Tibial artery (tissue), 4 donors: ENCODE measurements around the gene HSBP1L1.

Source experiments
- DNase-seq, 2 donors: peaks; one replicate each; pipeline ENCODE4 v3.0.0-alpha.2; 2019
- H3K27ac ChIP-seq, 2 donors: fragments of 200-600 bp; sonication (generic) in 1 of 2; 1 replicate in 1 of 2; 2 replicates in 1 of 2; pipeline ENCODE4 v1.5.1; 2018 to 2019; ENCODE audit warnings: mild to moderate bottlenecking in 1 of 2
- H3K27me3 ChIP-seq, 2 donors: fragments of 200-600 bp; sonication (generic) in 1 of 2; one replicate each; pipeline versions ENCODE4 v1.5.1 to v1.6.0; 2016 to 2019
- H3K36me3 ChIP-seq, 3 donors: fragments of 200-600 bp; sonication (generic) in 2 of 3; one replicate each; pipeline ENCODE4 v1.5.1; 2016 to 2019; ENCODE audit warnings: mild to moderate bottlenecking in 2 of 3
- H3K4me1 ChIP-seq, 4 donors: fragments of 200-600 bp; sonication (generic) in 2 of 4; 1 replicate in 3 of 4; 2 replicates in 1 of 4; pipeline ENCODE4 v1.5.1; 2016 to 2019
- H3K4me3 ChIP-seq, 2 donors: fragments of 200-600 bp; sonication (generic) in 1 of 2; 1 replicate in 1 of 2; 2 replicates in 1 of 2; pipeline ENCODE4 v1.5.1; 2018 to 2019; ENCODE audit warnings: mild to moderate bottlenecking in 2 of 2
- H3K9me3 ChIP-seq, 3 donors: fragments of 200-600 bp; sonication (generic) in 1 of 3; one replicate each; pipeline ENCODE4 v1.5.1; 2016 to 2019
- CTCF ChIP-seq, 2 experiments: fragments of 200-600 bp in 1 of 2; fragments of 450-650 bp in 1 of 2; IDR thresholded peaks; one replicate each; pipeline ENCODE4 v1.5.1; 2017 to 2019; ENCODE audit warnings: antibody characterized with exemption in 2 of 2, mild to moderate bottlenecking in 1 of 2, moderate library complexity in 1 of 2
- intact Hi-C: fragments of 100-400 bp; cut with DNase I; formaldehyde crosslinking; loops from one replicate; pipeline ENCODE4 v1.15.0; 2023; ENCODE audit warnings: low total_unique reads

HSBP1L1 gene

GRCh38 chr18:79927607-79928562, 36.6 kb upstream of the HSBP1L1 start:
- peaks cover 0 to 34% (median 28%) of the 10 kb centered on the region in 3 donors for H3K9me3 ChIP-seq
- peaks cover 40 to 71% (median 48%) of the 10 kb centered on the region in 3 donors for H3K36me3 ChIP-seq
- H3K4me3 ChIP-seq: no peak overlapping the region
- intact Hi-C loops: no loop called here
- H3K27me3 ChIP-seq: no peaks in the 10 kb centered on the region
- no peak overlapping the region for H3K27ac ChIP-seq
- peak; percentile 12 to 59 for DNase-seq
- TF ChIP-seq CTCF (IDR thresholded peaks at IDR 0.05): no peak
- no peaks in the 10 kb centered on the region for H3K4me1 ChIP-seq

- Histone ChIP-seq H3K36me3 (peaks cover 45 to 76% (median 46%) of the 10 kb centered on the region in 3 donors), H3K4me3 (no peak overlapping the region), H3K4me1 (no peaks in the 10 kb centered on the region), H3K27ac (no peak overlapping the region), H3K9me3 (peaks cover 0 to 41% (median 35%) of the 10 kb centered on the region in 3 donors), H3K27me3 (no peaks in the 10 kb centered on the region)
- intact Hi-C loops: no loop called here
- no peak for TF ChIP-seq CTCF (IDR thresholded peaks at IDR 0.05)
- peak; percentile 3 to 37 for DNase-seq
Measured at GRCh38 chr18:79928563-79928960, 35.9 kb upstream of the HSBP1L1 start.

- H3K9me3 ChIP-seq: peaks cover 0 to 45% (median 37%) of the 10 kb centered on the region in 3 donors
- TF ChIP-seq CTCF (IDR thresholded peaks at IDR 0.05): no peak
- no peak overlapping the region for H3K27ac ChIP-seq
- no peak for DNase-seq
- no peaks in the 10 kb centered on the region for H3K4me1 ChIP-seq
- H3K36me3 ChIP-seq: peaks cover 48 to 75% (median 62%) of the 10 kb centered on the region in 3 donors
- H3K27me3 ChIP-seq: no peaks in the 10 kb centered on the region
- no peak overlapping the region for H3K4me3 ChIP-seq
- intact Hi-C loops: no loop called here
Measured at GRCh38 chr18:79930020-79930642, 34.3 kb upstream of the HSBP1L1 start.

GRCh38 chr18:79931475-79931874, 33.0 kb upstream of the HSBP1L1 start:
- Histone ChIP-seq H3K4me1 (no peaks in the 10 kb centered on the region), H3K4me3 (no peak overlapping the region), H3K27me3 (no peaks in the 10 kb centered on the region), H3K36me3 (peaks cover 53 to 83% (median 64%) of the 10 kb centered on the region in 3 donors), H3K9me3 (peaks cover 0 to 54% (median 37%) of the 10 kb centered on the region in 3 donors), H3K27ac (no peak overlapping the region)
- TF ChIP-seq CTCF (IDR thresholded peaks at IDR 0.05): no peak
- intact Hi-C loops: no loop called here
- DNase-seq: no peak

- H3K27ac ChIP-seq: no peak overlapping the region
- H3K4me3 ChIP-seq: no peak overlapping the region
- H3K4me1 ChIP-seq: no peaks in the 10 kb centered on the region
- peaks cover 0 to 54% (median 37%) of the 10 kb centered on the region in 3 donors for H3K9me3 ChIP-seq
- peaks cover 57 to 90% (median 64%) of the 10 kb centered on the region in 3 donors for H3K36me3 ChIP-seq
- TF ChIP-seq CTCF (IDR thresholded peaks at IDR 0.05): no peak
- intact Hi-C loops: no loop called here
- H3K27me3 ChIP-seq: no peaks in the 10 kb centered on the region
- no peak for DNase-seq
Measured at GRCh38 chr18:79932907-79933306, 31.5 kb upstream of the HSBP1L1 start.
